GM10248 (cell line): ENCODE data around the gene KRT6C.

Experiments
- CTCF ChIA-PET: fragments of 300-600 bp; sonication (Branson Sonifier 250); formaldehyde crosslinking; extraction: SDS; loops from one replicate; lab custom pipeline; 2021; ENCODE audit warnings: antibody characterized with exemption; lab: Yijun Ruan, JAX
- POLR2A ChIA-PET: fragments of 350-650 bp; sonication (Branson Sonifier 250); formaldehyde crosslinking; extraction: SDS; loops from one replicate; lab custom pipeline; 2020; ENCODE audit warnings: antibody characterized with exemption; lab: Yijun Ruan, JAX
- DNase-seq: peaks from one replicate; pipeline ENCODE4 v3.0.0; 2012; ENCODE audit errors: extremely low spot score
- TF ChIP-seq, protein P1 (sequence below): IDR thresholded peaks from 2 replicates; pipeline ENCODE4 v1.5.1; 2012; ENCODE audit warnings: mild to moderate bottlenecking, low read depth; ENCODE audit errors: extremely low read depth, missing control alignments, control extremely low read depth

KRT6C gene

DNA sequence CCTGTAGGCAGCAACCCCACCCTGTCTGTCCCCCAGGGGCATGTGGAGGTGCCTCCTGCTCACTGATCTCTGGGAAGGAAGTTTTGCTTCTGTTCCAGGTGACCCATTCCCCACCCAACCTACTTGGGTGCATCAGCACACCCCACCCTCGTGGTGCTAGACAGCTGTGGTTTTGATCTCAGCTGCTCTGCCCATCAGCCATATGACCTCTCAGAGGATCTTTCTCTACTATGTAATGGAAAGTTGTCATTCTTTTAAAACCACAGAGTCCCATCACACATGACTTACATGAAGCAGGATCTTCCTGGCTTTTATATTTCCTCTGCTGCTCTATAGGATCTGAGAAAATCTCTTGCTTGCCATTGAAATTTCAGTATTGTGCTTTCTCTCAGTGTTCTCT is 53.9 kb downstream of the KRT6C start:
- DNase-seq = no peak
- ChIA-PET CTCF (no interaction called here), POLR2A (no interaction called here)
- TF ChIP-seq, protein P1, sequence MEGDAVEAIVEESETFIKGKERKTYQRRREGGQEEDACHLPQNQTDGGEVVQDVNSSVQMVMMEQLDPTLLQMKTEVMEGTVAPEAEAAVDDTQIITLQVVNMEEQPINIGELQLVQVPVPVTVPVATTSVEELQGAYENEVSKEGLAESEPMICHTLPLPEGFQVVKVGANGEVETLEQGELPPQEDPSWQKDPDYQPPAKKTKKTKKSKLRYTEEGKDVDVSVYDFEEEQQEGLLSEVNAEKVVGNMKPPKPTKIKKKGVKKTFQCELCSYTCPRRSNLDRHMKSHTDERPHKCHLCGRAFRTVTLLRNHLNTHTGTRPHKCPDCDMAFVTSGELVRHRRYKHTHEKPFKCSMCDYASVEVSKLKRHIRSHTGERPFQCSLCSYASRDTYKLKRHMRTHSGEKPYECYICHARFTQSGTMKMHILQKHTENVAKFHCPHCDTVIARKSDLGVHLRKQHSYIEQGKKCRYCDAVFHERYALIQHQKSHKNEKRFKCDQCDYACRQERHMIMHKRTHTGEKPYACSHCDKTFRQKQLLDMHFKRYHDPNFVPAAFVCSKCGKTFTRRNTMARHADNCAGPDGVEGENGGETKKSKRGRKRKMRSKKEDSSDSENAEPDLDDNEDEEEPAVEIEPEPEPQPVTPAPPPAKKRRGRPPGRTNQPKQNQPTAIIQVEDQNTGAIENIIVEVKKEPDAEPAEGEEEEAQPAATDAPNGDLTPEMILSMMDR = no peak

DNA sequence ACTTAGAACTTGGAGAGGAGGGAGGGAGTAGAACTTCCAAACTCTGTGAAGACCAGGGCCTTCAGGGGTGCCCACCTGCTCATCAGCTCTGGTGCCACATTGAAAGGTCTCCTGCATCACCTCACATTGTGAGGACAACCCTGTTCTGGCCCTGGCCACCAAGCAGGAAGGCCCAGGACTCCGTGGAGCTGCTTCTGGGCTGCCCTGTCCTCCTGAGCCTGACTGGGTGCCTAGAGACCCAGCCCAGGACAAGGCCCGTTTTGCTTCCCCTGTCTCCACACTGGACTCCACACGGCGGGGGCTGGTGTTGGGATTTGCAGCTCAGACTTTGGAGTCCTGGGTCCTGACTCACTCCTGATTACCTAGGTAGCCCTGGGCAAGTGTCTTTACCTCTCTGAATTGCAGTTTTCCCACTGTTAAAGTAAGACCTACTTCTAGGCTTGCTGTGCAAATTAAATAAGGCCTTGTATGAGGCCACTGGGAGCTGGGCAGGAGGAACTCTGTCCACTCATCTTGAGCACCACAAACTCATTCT is 55.0 kb downstream of the KRT6C start:
- ChIA-PET CTCF (interaction anchor here (0.9 to 1.4 kb wide), 2 partner anchors 9 to 24 kb away, joined by 3 to 4 read pairs; no protein-coding TSS in a partner anchor), POLR2A (no interaction called here)
- TF ChIP-seq, protein P1 = no peak
- DNase-seq = no peak
